ENCODE data around the gene TSPAN9. TPM values are rescaled to one million over a fixed set of nuclear protein-coding genes. Genes with fewer than 3 reads are reported as not detected.
A peak's percentile ranks its signal among the peaks of the same experiment; 100 is the strongest.

TSPAN9 gene
- total and polyA plus RNA-seq, 11 donors: 70.0 to 387 (median 151) TPM

- H3K9me3 ChIP-seq: peaks cover 0 to 7% (median 0%) of the 10 kb centered on the region in 12 donors
- ATAC-seq: no peak
- peak overlapping the region in 2 of 12 donors; percentile 68 to 95 for H3K27ac ChIP-seq
- DNase-seq: peak in 2 of 5 donors; percentile 19 to 26
- intact Hi-C loops (cut with DNase I): no loop called here
- no peaks in the 10 kb centered on the region for H3K27me3 ChIP-seq
- 91 to 100% (median 94%) methylated on average over 5 of the region's 5 CpGs for WGBS, 4 donors
- peaks cover 0 to 83% (median 53%) of the 10 kb centered on the region in 12 donors for H3K4me1 ChIP-seq
- TF ChIP-seq CTCF (IDR thresholded peaks at IDR 0.05) (no peak), POLR2A (IDR thresholded peaks at IDR 0.05) (no peak)
- peaks cover 0 to 17% (median 0%) of the 10 kb centered on the region in 9 donors for H3K36me3 ChIP-seq
- no peak overlapping the region for H3K4me3 ChIP-seq
Measured at GRCh38 chr12:3228552-3228951, 151.4 kb downstream of the TSPAN9 start.

- H3K27me3 ChIP-seq: no peaks in the 10 kb centered on the region
- H3K36me3 ChIP-seq: peaks cover 0 to 19% (median 0%) of the 10 kb centered on the region in 9 donors
- H3K9me3 ChIP-seq: peaks cover 0 to 7% (median 0%) of the 10 kb centered on the region in 12 donors
- H3K4me3 ChIP-seq: no peak overlapping the region
- peaks cover 0 to 82% (median 51%) of the 10 kb centered on the region in 12 donors for H3K4me1 ChIP-seq
- ATAC-seq (no peak), DNase-seq (peak in 2 of 5 donors; percentile 13 to 20)
- intact Hi-C loops (cut with DNase I): no loop called here
- no peak for TF ChIP-seq POLR2A (IDR thresholded peaks at IDR 0.05)
- TF ChIP-seq CTCF (IDR thresholded peaks at IDR 0.05): no peak
- H3K27ac ChIP-seq: peak overlapping the region in 8 of 12 donors; percentile 63 to 100 (median 84)
- WGBS, 4 donors: 80 to 86% (median 82%) methylated on average over 5 of the region's 5 CpGs
Measured at GRCh38 chr12:3229577-3229976, 152.4 kb downstream of the TSPAN9 start.

GRCh38 chr12:3230758-3231375 is 153.7 kb downstream of the TSPAN9 start:
- WGBS, 4 donors: 51 to 63% (median 54%) methylated on average over 14 of the region's 14 CpGs
- no peaks in the 10 kb centered on the region for H3K27me3 ChIP-seq
- ATAC-seq (peak; percentile 16 to 51 (median 36)), DNase-seq (peak in 1 of 5 donors; percentile 32)
- H3K4me3 ChIP-seq: no peak overlapping the region
- TF ChIP-seq CTCF (IDR thresholded peaks at IDR 0.05): no peak
- TF ChIP-seq POLR2A (IDR thresholded peaks at IDR 0.05): no peak
- H3K4me1 ChIP-seq: peaks cover 0 to 78% (median 42%) of the 10 kb centered on the region in 12 donors
- H3K36me3 ChIP-seq: peaks cover 0 to 20% (median 0%) of the 10 kb centered on the region in 9 donors
- peaks cover 0 to 7% (median 0%) of the 10 kb centered on the region in 12 donors for H3K9me3 ChIP-seq
- H3K27ac ChIP-seq: peak overlapping the region; percentile 7 to 100 (median 78)
- intact Hi-C loops (cut with DNase I): no loop called here

GRCh38 chr12:3231399-3231876 is 154.3 kb downstream of the TSPAN9 start:
- intact Hi-C loops (cut with DNase I): no loop called here
- H3K4me3 ChIP-seq: no peak overlapping the region

More at GRCh38 chr12:3231399-3231876, 154.3 kb downstream of the TSPAN9 start:
- Histone ChIP-seq H3K27me3 (no peaks in the 10 kb centered on the region), H3K9me3 (peaks cover 0 to 7% (median 0%) of the 10 kb centered on the region in 12 donors), H3K4me1 (peaks cover 0 to 78% (median 45%) of the 10 kb centered on the region in 12 donors), H3K27ac (peak overlapping the region; percentile 7 to 100 (median 78)), H3K36me3 (peaks cover 0 to 20% (median 0%) of the 10 kb centered on the region in 9 donors)
- DNase-seq: peak in 3 of 5 donors; percentile 56 to 69 (median 61)
- 49 to 77% (median 56%) methylated on average over 12 to 19 of the region's 19 CpGs for WGBS, 4 donors
- TF ChIP-seq CTCF (IDR thresholded peaks at IDR 0.05): no peak
- no peak for TF ChIP-seq POLR2A (IDR thresholded peaks at IDR 0.05)
- peak; percentile 25 to 59 (median 56) for ATAC-seq

Data from heart left ventricle (tissue), 16 donors.